Activated CD8-positive, alpha-beta T cell treated with anti-CD3 and anti-CD28 coated beads for 36 hours (primary cell): ENCODE measurements around the gene FOXL2. TPM values are rescaled to one million over a fixed set of nuclear protein-coding genes. Genes with fewer than 3 reads are reported as not detected.

ENCODE experiments used
- ATAC-seq: fragments of 200-7000 bp; cut with Tn5 transposase; one replicate; pipeline ENCODE4 v1.10.0; 2021; ENCODE audit warnings: mild to moderate bottlenecking, moderate library complexity
- CTCF ChIA-PET: fragments of 350-600 bp; sonication (Branson Sonifier 250); formaldehyde crosslinking; loops from one replicate; lab custom pipeline; 2021; ENCODE audit warnings: antibody characterized with exemption; lab: Charles Lee
- POLR2A ChIA-PET: fragments of 350-600 bp; sonication (Branson Sonifier 250); formaldehyde crosslinking; loops from one replicate; lab custom pipeline; 2021; ENCODE audit warnings: antibody characterized with exemption; lab: Charles Lee
- DNase-seq: peaks from one replicate; pipeline ENCODE4 v3.0.0-alpha.2; 2020
- H3K27ac Mint-ChIP-seq: one replicate; pipeline ENCODE4 v1.8.0; 2021; ENCODE audit warnings: mild to moderate bottlenecking, mixed read lengths
- H3K27me3 Mint-ChIP-seq: one replicate; pipeline ENCODE4 v1.8.0; 2021; ENCODE audit warnings: mixed read lengths
- H3K36me3 Mint-ChIP-seq: one replicate; pipeline ENCODE4 v1.8.0; 2021; ENCODE audit warnings: low read depth, mixed read lengths
- H3K4me1 Mint-ChIP-seq: one replicate; pipeline ENCODE4 v1.8.0; 2021; ENCODE audit warnings: low read depth, mixed read lengths
- H3K4me3 Mint-ChIP-seq: one replicate; pipeline ENCODE4 v1.8.0; 2021; ENCODE audit warnings: mild to moderate bottlenecking, moderate library complexity, mixed read lengths
- H3K9me3 Mint-ChIP-seq: one replicate; pipeline ENCODE4 v1.8.0; 2021; ENCODE audit warnings: mixed read lengths
- intact Hi-C: fragments of 100-400 bp; cut with micrococcal nuclease; formaldehyde crosslinking; loops from one replicate; pipeline ENCODE4 v1.10.0; 2022
- total RNA-seq, 2 experiments: library from RNA; stranded (reverse); gene quantifications; one replicate each; pipeline ENCODE4 v1.2.3, GENCODE V29; 2021
- TF ChIP-seq, protein P1 (sequence below): fragments of 200-600 bp; IDR thresholded peaks from one replicate; pipeline ENCODE4 v1.8.0; 2022; ENCODE audit warnings: antibody characterized with exemption, mild to moderate bottlenecking

FOXL2 gene
- total RNA-seq, 2 experiments from 2014 or later = not detected

DNA sequence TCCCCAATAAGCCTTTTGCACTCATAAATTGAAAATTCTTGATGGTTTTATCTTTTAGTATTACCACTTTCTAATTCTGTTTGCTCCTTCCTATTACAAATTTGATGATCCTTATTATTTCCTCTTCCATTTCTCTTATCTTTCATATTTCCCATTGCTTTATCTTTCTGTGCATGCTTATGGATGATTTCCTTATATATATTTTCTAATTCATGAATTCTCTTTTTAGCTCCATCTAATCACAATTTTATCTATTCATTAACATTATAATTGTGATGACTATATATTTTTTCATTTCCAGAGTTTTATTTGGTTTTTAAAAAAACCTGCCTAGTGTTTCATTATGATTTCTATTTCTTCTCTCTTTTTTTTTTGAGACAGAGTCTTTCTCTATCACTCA lies 18.0 kb upstream of the FOXL2 start:
- CTCF ChIA-PET = interaction anchor here (1.9 kb wide), 1 partner anchor 29 kb away, joined by 8 read pairs; no protein-coding TSS in a partner anchor
- POLR2A ChIA-PET = no interaction called here
- no peak for ATAC-seq
- TF ChIP-seq, protein P1, sequence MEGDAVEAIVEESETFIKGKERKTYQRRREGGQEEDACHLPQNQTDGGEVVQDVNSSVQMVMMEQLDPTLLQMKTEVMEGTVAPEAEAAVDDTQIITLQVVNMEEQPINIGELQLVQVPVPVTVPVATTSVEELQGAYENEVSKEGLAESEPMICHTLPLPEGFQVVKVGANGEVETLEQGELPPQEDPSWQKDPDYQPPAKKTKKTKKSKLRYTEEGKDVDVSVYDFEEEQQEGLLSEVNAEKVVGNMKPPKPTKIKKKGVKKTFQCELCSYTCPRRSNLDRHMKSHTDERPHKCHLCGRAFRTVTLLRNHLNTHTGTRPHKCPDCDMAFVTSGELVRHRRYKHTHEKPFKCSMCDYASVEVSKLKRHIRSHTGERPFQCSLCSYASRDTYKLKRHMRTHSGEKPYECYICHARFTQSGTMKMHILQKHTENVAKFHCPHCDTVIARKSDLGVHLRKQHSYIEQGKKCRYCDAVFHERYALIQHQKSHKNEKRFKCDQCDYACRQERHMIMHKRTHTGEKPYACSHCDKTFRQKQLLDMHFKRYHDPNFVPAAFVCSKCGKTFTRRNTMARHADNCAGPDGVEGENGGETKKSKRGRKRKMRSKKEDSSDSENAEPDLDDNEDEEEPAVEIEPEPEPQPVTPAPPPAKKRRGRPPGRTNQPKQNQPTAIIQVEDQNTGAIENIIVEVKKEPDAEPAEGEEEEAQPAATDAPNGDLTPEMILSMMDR = no peak
- no peak overlapping the region for H3K27ac Mint-ChIP-seq
- H3K27me3 Mint-ChIP-seq = peaks cover 44% of the 10 kb centered on the region
- H3K9me3 Mint-ChIP-seq = peaks cover 9% of the 10 kb centered on the region
- no peak for DNase-seq
- H3K36me3 Mint-ChIP-seq = no peaks in the 10 kb centered on the region
- intact Hi-C loops = no loop called here
- no peak overlapping the region for H3K4me3 Mint-ChIP-seq
- H3K4me1 Mint-ChIP-seq = peaks cover 9% of the 10 kb centered on the region

DNA sequence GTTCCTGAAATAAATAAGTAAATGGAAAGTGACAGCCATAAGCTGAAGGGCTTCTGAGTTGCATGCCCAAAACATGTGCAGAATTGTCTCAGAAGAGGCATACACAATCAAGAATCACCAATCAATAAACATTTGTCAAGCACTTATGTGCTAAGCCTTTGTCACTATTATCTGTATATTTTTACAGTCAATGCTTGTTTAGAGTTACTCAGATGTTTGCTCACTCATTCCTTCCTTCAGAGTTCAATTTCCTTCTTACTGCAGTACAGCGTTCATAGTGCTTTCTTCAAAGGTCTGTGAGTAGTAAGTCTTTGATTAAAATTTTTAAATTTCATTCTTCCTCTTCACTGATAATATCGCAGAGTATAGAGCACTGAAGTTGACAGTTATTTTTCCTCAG lies 17.3 kb upstream of the FOXL2 start:
- H3K27ac Mint-ChIP-seq = no peak overlapping the region
- H3K27me3 Mint-ChIP-seq = peaks cover 41% of the 10 kb centered on the region
- CTCF ChIA-PET = interaction anchor here (0.6 to 1.9 kb wide), 2 partner anchors 26 to 28 kb away, joined by 3 to 8 read pairs; no protein-coding TSS in a partner anchor

DNA sequence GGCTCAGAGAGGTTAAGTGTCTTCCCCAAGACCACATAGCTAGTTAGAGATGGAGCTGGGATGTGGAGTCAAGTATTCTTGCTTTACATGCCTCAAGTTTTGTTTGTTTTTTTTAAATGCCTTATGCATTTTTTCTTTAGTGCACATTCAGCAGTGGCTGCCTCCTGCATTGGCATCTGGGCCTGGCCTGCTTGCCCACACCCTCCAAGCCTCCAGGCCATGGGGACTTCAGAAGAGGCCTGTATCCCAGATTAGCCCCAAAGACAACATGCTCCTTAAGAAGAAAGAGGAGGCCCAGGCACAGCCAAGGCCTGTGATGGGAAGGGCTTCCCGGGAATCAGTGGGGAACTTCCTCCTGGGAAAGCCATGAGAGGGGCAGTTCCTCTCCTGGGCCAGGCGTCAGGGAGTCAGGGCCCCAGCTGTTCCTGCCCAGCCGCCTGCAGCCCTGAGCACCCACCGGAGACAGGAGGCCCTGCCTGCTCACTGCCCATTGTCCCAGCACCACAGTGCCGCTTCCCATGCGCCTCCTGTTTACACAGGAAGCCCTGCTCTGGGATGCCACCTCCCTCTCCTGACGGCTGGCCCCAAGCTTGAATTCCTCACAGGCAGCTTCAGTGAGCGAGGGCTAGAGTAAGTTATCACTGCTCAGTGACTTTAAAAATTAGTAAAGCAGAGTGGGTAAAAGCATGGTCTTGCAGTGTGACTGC lies 16.1 kb upstream of the FOXL2 start:
- intact Hi-C loops = no loop called here
- H3K27me3 Mint-ChIP-seq = peaks cover 47% of the 10 kb centered on the region
- peaks cover 9% of the 10 kb centered on the region for H3K9me3 Mint-ChIP-seq
- CTCF ChIA-PET = interaction anchor here (0.7 to 1.0 kb wide), 2 partner anchors 17 to 27 kb away, joined by 3 read pairs; no protein-coding TSS in a partner anchor
- peaks cover 9% of the 10 kb centered on the region for H3K4me1 Mint-ChIP-seq
- H3K4me3 Mint-ChIP-seq = no peak overlapping the region
- no peaks in the 10 kb centered on the region for H3K36me3 Mint-ChIP-seq
- TF ChIP-seq, protein P1 = no peak
- ATAC-seq = no peak
- no peak overlapping the region for H3K27ac Mint-ChIP-seq
- POLR2A ChIA-PET = no interaction called here
- DNase-seq = no peak

More for the DNA sequence above, 17.3 kb upstream of the FOXL2 start:
- DNase-seq (no peak), ATAC-seq (no peak)
- Mint-ChIP-seq H3K4me3 (no peak overlapping the region), H3K36me3 (no peaks in the 10 kb centered on the region), H3K9me3 (peaks cover 9% of the 10 kb centered on the region), H3K4me1 (peaks cover 9% of the 10 kb centered on the region)
- TF ChIP-seq, protein P1 = no peak
- POLR2A ChIA-PET = no interaction called here
- intact Hi-C loops = no loop called here

DNA sequence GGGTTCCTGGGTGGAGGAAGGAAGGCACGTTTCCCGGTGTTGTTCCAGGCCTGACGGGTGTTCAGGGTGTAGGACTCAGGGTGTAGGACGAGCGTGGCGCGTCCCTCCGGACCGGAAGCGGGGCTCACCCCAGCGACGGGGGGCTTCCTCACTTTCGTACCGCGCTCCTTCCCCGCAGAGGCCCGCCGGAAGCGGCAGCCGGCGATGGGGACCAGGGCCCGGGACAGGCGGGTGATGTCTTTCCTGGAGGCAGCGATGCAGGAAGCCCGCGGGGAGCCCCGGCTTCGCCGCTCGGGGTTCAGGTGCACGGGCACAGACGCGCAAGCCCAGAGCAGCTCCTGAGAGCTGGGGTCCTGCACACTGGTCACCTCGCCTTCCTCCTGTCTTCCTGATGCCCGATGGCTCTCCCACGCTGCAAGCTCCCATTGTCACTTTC lies 13.5 kb upstream of the FOXL2 start:
- ATAC-seq = peak; percentile 27
- DNase-seq = no peak
- Mint-ChIP-seq H3K4me1 (peaks cover 9% of the 10 kb centered on the region), H3K4me3 (peak overlapping the region; percentile 45), H3K9me3 (peaks cover 6% of the 10 kb centered on the region), H3K27ac (no peak overlapping the region), H3K27me3 (peaks cover 49% of the 10 kb centered on the region), H3K36me3 (no peaks in the 10 kb centered on the region)
- intact Hi-C loops = no loop called here
- ChIA-PET POLR2A (interaction anchor here (1.1 kb wide), 1 partner anchor 13 kb away, joined by 3 read pairs; the partner anchor contains the start of genes FOXL2 and FOXL2NB), CTCF (interaction anchor here (1.0 to 1.8 kb wide), 5 partner anchors 11 to 37 kb away, joined by 4 to 12 read pairs (median 5); no protein-coding TSS in a partner anchor)
- TF ChIP-seq, protein P1 = no peak

DNA sequence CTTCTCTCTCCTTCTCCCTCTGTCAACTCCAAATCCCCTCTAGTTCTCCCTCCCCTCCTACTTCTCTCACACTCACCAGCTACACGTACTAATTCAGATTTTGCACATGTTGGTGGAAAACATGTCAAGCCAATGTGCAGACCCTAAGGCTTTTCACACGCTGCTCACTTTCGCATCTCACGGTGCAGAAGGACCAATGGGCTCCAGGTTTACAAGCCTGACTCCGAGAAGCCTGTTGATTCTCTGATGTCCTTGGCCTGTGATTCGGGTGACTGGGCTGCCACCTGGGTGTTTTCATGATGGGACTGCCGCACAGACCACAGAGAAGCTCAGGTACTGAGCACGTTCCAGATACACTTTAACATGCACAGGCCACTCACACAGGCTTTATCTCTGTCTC lies 3.8 kb upstream of the FOXL2 start:
- Mint-ChIP-seq H3K27ac (no peak overlapping the region), H3K27me3 (peaks cover 44% of the 10 kb centered on the region), H3K4me3 (no peak overlapping the region), H3K4me1 (peaks cover 14% of the 10 kb centered on the region), H3K36me3 (no peaks in the 10 kb centered on the region), H3K9me3 (no peaks in the 10 kb centered on the region)
- POLR2A ChIA-PET = no interaction called here
- CTCF ChIA-PET = interaction anchor here (1.1 to 9.5 kb wide), 5 partner anchors 10 to 378 kb away, joined by 3 to 87 read pairs (median 6); no protein-coding TSS in a partner anchor
- no peak for ATAC-seq
- TF ChIP-seq, protein P1 = no peak
- DNase-seq = no peak
- intact Hi-C loops = no loop called here
